Stimulated activated CD4-positive, alpha-beta T cell treated with anti-CD3 and anti-CD28 coated beads, Interleukin-1b, Interleukin-23, amount 100 ng/mL, for 24 hours (primary cell): ENCODE results near the gene PLSCR4.
"Not testable (repeated sequence)": the region's sequence is repeated elsewhere in the genome, so short reads cannot be mapped to it uniquely, and the experiment has no call there.

Source experiments
- DNase-seq, 4 experiments: peaks; one replicate each; pipeline ENCODE4 v3.0.0-alpha.2; 2020; ENCODE audit warnings: low read depth in 4 of 4, low spot score in 1 of 4

PLSCR4 gene

GRCh38 chr3:146249921-146250320, 984 bp downstream of the PLSCR4 start:
- DNase-seq: no peak

GRCh38 chr3:146247911-146248310, 3.0 kb downstream of the PLSCR4 start:
- no peak for DNase-seq

GRCh38 chr3:146246526-146246925, 4.4 kb downstream of the PLSCR4 start:
- no peak for DNase-seq

GRCh38 chr3:146243559-146243958, 7.3 kb downstream of the PLSCR4 start:
- DNase-seq: no peak

GRCh38 chr3:146241523-146242240, 9.2 kb downstream of the PLSCR4 start:
- no peak for DNase-seq

GRCh38 chr3:146233487-146233886, 17.4 kb downstream of the PLSCR4 start:
- DNase-seq: no peak

- DNase-seq: no peak
These were observed 23.4 kb downstream of the PLSCR4 start for GRCh38 chr3:146227486-146227885.

- DNase-seq: no peak
These were observed 24.0 kb downstream of the PLSCR4 start for GRCh38 chr3:146226881-146227280.

- not testable (repeated sequence) for DNase-seq
These were observed 25.4 kb downstream of the PLSCR4 start for GRCh38 chr3:146225458-146225857.

- no peak for DNase-seq
These were observed 27.2 kb downstream of the PLSCR4 start for GRCh38 chr3:146223401-146224373.

GRCh38 chr3:146222204-146223046, 28.5 kb downstream of the PLSCR4 start:
- no peak for DNase-seq

GRCh38 chr3:146221276-146221675, 29.6 kb downstream of the PLSCR4 start:
- no peak for DNase-seq

- peak in 2 of 4 experiments; percentile 4 to 18 for DNase-seq
These were observed 31.7 kb downstream of the PLSCR4 start for GRCh38 chr3:146218880-146219866.

GRCh38 chr3:146217324-146217723, 33.6 kb downstream of the PLSCR4 start:
- DNase-seq: no peak

GRCh38 chr3:146214493-146214892, 36.4 kb downstream of the PLSCR4 start:
- no peak for DNase-seq

GRCh38 chr3:146209371-146209770, 41.5 kb downstream of the PLSCR4 start:
- DNase-seq: no peak

- no peak for DNase-seq
These were observed 47.1 kb downstream of the PLSCR4 start for GRCh38 chr3:146203776-146204175.

GRCh38 chr3:146200461-146201220, 50.3 kb downstream of the PLSCR4 start:
- DNase-seq: no peak

GRCh38 chr3:146199762-146200161, 51.1 kb downstream of the PLSCR4 start:
- no peak for DNase-seq
